HepG2 (cell line): ENCODE results near the gene LNX2. TPM values are rescaled to one million over a fixed set of nuclear protein-coding genes. Genes with fewer than 3 reads are reported as not detected.

ENCODE experiments used
- CHD4 ChIP-seq: fragments of 200-600 bp; sonication (generic); IDR thresholded peaks from 2 replicates; pipeline ENCODE4 v1.7.0; 2017; ENCODE audit warnings: mild to moderate bottlenecking, low read length, borderline replicate concordance
- FOXA1 ChIP-seq, 2 experiments: fragments of 450-650 bp in 1 of 2; sonication (generic) in 1 of 2; formaldehyde crosslinking in 1 of 2; IDR thresholded peaks; 2 replicates each; pipeline versions ENCODE4 v1.4.0 to v1.6.1; 2016 to 2020; ENCODE audit warnings: missing genetic modification reagents in 1 of 2
- FOXK1 ChIP-seq: sonication (generic); formaldehyde crosslinking; IDR thresholded peaks from 2 replicates; pipeline ENCODE4 v1.4.0; 2020; ENCODE audit warnings: low read depth, missing genetic modification reagents, borderline replicate concordance
- FOXP1 ChIP-seq, 2 experiments: fragments of 450-650 bp in 1 of 2; IDR thresholded peaks; 2 replicates each; pipeline ENCODE4 v1.6.1; 2017 to 2018; ENCODE audit warnings: antibody characterized with exemption in 1 of 2
- HIC2 ChIP-seq: sonication (generic); formaldehyde crosslinking; IDR thresholded peaks from 2 replicates; pipeline ENCODE4 v1.9.0; 2022; ENCODE audit warnings: low read depth, missing genetic modification reagents
- HOMEZ ChIP-seq: IDR thresholded peaks from 2 replicates; pipeline ENCODE4 v1.6.1; 2016; ENCODE audit warnings: low read depth
- KLF6 ChIP-seq: IDR thresholded peaks from 2 replicates; pipeline ENCODE4 v1.8.0; 2016; ENCODE audit warnings: missing biosample characterization, missing genetic modification reagents
- MED1 ChIP-seq: sonication (generic); formaldehyde crosslinking; IDR thresholded peaks from 2 replicates; pipeline ENCODE4 v1.4.0; 2020; ENCODE audit warnings: missing genetic modification reagents
- MEF2D ChIP-seq: sonication (generic); formaldehyde crosslinking; IDR thresholded peaks from 2 replicates; pipeline ENCODE4 v1.5.1; 2020; ENCODE audit warnings: mild to moderate bottlenecking, missing genetic modification reagents
- MIER3 ChIP-seq: IDR thresholded peaks from 2 replicates; pipeline ENCODE4 v1.6.1; 2016; ENCODE audit warnings: missing compliant biosample characterization, borderline replicate concordance
- RARA ChIP-seq: IDR thresholded peaks from 2 replicates; pipeline ENCODE4 v1.6.1; 2016; ENCODE audit warnings: missing genetic modification reagents, missing compliant biosample characterization
- REL ChIP-seq: sonication (generic); formaldehyde crosslinking; conservative IDR thresholded peaks from 2 replicates; pipeline ENCODE4 v1.8.0; 2022; ENCODE audit warnings: mild to moderate bottlenecking, missing genetic modification reagents, moderate library complexity
- ZBTB46 ChIP-seq: sonication (generic); formaldehyde crosslinking; IDR thresholded peaks from 2 replicates; pipeline ENCODE4 v1.4.0; 2020; ENCODE audit warnings: mild to moderate bottlenecking, missing genetic modification reagents, borderline replicate concordance
- ZFP1 ChIP-seq: IDR thresholded peaks from 2 replicates; pipeline ENCODE4 v1.6.1; 2016
- ZKSCAN8 ChIP-seq: IDR thresholded peaks from 2 replicates; pipeline ENCODE4 v1.6.1; 2016; ENCODE audit warnings: borderline replicate concordance, missing genetic modification reagents, missing compliant biosample characterization
- ZNF281 ChIP-seq: sonication (generic); formaldehyde crosslinking; IDR thresholded peaks from 2 replicates; pipeline ENCODE4 v1.4.0; 2020; ENCODE audit warnings: missing genetic modification reagents, borderline replicate concordance
- ZNF431 ChIP-seq: sonication (generic); formaldehyde crosslinking; IDR thresholded peaks from 2 replicates; pipeline ENCODE4 v1.9.0; 2022; ENCODE audit warnings: missing genetic modification reagents, low read depth, mild to moderate bottlenecking, borderline replicate concordance
- ZNF547 ChIP-seq: sonication (generic); formaldehyde crosslinking; IDR thresholded peaks from 2 replicates; pipeline ENCODE4 v1.5.1; 2020; ENCODE audit warnings: mild to moderate bottlenecking, missing genetic modification reagents
- ZNF773 ChIP-seq: sonication (generic); formaldehyde crosslinking; IDR thresholded peaks from 2 replicates; pipeline ENCODE4 v1.4.0; 2020; ENCODE audit warnings: missing genetic modification reagents, borderline replicate concordance
- polyA plus RNA-seq, 8 experiments: library from polyadenylated mRNA; depleted of rRNA in 3 of 8; stranded (reverse) in 7 of 8; unstranded in 1 of 8; fragments of >200 nt; fragmentation: Illumina TruSeq in 4 of 8; extraction: Trizol in 4 of 8; gene quantifications; 2 replicates each; pipeline versions ENCODE4 v1.2.1 to v1.2.3, GENCODE V29; 2011 to 2016; ENCODE audit warnings: low read depth in 4 of 8, missing spikeins in 1 of 8, mixed read lengths in 1 of 8; ENCODE audit not compliant: insufficient read depth in 1 of 8
- total RNA-seq, 5 experiments: library from RNA; depleted of rRNA; stranded (reverse); fragments of >200 nt; fragmentation: Illumina TruSeq; extraction: Trizol; gene quantifications; 2 replicates each; pipeline ENCODE4 v1.2.3, GENCODE V29; 2016; ENCODE audit warnings: low read depth in 1 of 5
- TF ChIP-seq, protein P1 (sequence below): sonication (generic); formaldehyde crosslinking; IDR thresholded peaks from 2 replicates; pipeline ENCODE4 v1.5.0; 2020; ENCODE audit warnings: mild to moderate bottlenecking, missing genetic modification reagents

The LNX2 gene
- total and polyA plus RNA-seq, 2 of the 13 experiments (the other 11 are each of a cell fraction or from before 2014, with no cell fraction given), result 9.2 to 9.7 TPM

DNA sequence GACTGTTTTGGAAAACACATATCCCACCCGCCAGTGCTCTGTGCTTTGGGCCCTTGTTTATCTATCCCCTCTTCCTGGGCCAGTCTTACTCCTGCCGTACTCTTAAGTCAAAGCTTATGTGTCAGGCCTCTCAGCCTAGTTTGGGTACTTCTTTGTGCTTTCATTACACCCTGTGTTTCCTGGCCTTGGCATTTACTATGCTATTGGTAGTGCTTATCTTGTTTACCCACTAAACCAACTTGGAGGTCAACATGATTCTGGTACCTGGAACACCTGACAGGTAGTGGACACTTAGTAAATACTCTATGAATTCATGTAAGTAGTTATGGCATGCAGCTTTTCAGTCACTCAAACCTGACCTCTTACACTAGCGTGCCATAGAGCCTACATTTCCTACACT, 3.7 kb upstream of the LNX2 start (continued):
- TF ChIP-seq, protein P1, sequence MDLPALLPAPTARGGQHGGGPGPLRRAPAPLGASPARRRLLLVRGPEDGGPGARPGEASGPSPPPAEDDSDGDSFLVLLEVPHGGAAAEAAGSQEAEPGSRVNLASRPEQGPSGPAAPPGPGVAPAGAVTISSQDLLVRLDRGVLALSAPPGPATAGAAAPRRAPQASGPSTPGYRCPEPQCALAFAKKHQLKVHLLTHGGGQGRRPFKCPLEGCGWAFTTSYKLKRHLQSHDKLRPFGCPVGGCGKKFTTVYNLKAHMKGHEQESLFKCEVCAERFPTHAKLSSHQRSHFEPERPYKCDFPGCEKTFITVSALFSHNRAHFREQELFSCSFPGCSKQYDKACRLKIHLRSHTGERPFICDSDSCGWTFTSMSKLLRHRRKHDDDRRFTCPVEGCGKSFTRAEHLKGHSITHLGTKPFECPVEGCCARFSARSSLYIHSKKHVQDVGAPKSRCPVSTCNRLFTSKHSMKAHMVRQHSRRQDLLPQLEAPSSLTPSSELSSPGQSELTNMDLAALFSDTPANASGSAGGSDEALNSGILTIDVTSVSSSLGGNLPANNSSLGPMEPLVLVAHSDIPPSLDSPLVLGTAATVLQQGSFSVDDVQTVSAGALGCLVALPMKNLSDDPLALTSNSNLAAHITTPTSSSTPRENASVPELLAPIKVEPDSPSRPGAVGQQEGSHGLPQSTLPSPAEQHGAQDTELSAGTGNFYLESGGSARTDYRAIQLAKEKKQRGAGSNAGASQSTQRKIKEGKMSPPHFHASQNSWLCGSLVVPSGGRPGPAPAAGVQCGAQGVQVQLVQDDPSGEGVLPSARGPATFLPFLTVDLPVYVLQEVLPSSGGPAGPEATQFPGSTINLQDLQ (CRISPR knock-in tag), result no peak
- TF ChIP-seq ZKSCAN8 (CRISPR knock-in tag), result 0 out of 2 replicates have a peak, but pooled peaks have one; percentile 31
- no peak for TF ChIP-seq ZFP1 (CRISPR knock-in tag)
- TF ChIP-seq MEF2D, result no peak
- TF ChIP-seq ZNF547 (CRISPR knock-in tag), result no peak
- TF ChIP-seq ZNF431, result no peak
- TF ChIP-seq MIER3, result 0 out of 2 replicates have a peak, but pooled peaks have one; percentile 34
- TF ChIP-seq FOXA1 (IDR thresholded peaks at IDR 0.05), result no peak
- peak; percentile 83 for TF ChIP-seq FOXA1 (CRISPR knock-in tag; IDR thresholded peaks at IDR 0.05)
- no peak for TF ChIP-seq ZNF281 (CRISPR knock-in tag)
- TF ChIP-seq HIC2, result no peak
- no peak for TF ChIP-seq REL (CRISPR knock-in tag)
- TF ChIP-seq FOXP1 (IDR thresholded peaks at IDR 0.05), result no peak
- peak; percentile 70; the same call in 1 of the 2 replicates for TF ChIP-seq FOXP1 (CRISPR knock-in tag; IDR thresholded peaks at IDR 0.05)
- TF ChIP-seq CHD4, result no peak
- no peak for TF ChIP-seq ZNF773 (CRISPR knock-in tag)
- 0 out of 2 replicates have a peak, but pooled peaks have one; percentile 37 for TF ChIP-seq MED1
- peak; percentile 68 for TF ChIP-seq RARA (CRISPR knock-in tag)
- no peak for TF ChIP-seq FOXK1 (CRISPR knock-in tag)
- no peak for TF ChIP-seq KLF6 (CRISPR knock-in tag)
- no peak for TF ChIP-seq ZBTB46 (CRISPR knock-in tag)
- no peak for TF ChIP-seq HOMEZ (CRISPR knock-in tag)
